Jurkat, Clone E6-1 (cell line): Measurements from ENCODE around the gene ANTKMT.
A peak's percentile ranks its signal among the peaks of the same experiment; 100 is the strongest.
"Not testable (repeated sequence)": the region's sequence is repeated elsewhere in the genome, so short reads cannot be mapped to it uniquely, and the experiment has no call there.

ENCODE experiments used
- DNase-seq: peaks from one replicate; pipeline ENCODE4 v3.0.0-alpha.2; 2011; ENCODE audit warnings: low read depth, low spot score
- H3K4me3 ChIP-seq: 2 replicates; pipeline ENCODE4 v1.5.1; 2011; ENCODE audit warnings: mild to moderate bottlenecking, low read length, control low read depth, moderate library complexity

Gene ANTKMT

GRCh38 chr16:711084-711483 is 9.9 kb upstream of the ANTKMT start:
- no peak for DNase-seq
- no peak overlapping the region for H3K4me3 ChIP-seq

- no peak for DNase-seq
- H3K4me3 ChIP-seq, result no peak overlapping the region
Measured at GRCh38 chr16:711548-712320, 9.2 kb upstream of the ANTKMT start.

GRCh38 chr16:712740-713250 is 8.2 kb upstream of the ANTKMT start:
- DNase-seq, result peak; percentile 63

GRCh38 chr16:714079-714478 is 6.9 kb upstream of the ANTKMT start:
- DNase-seq, result no peak
- no peak overlapping the region for H3K4me3 ChIP-seq

More at GRCh38 chr16:712740-713250, 8.2 kb upstream of the ANTKMT start:
- H3K4me3 ChIP-seq, result not testable (repeated sequence)

GRCh38 chr16:714558-715476 is 6.1 kb upstream of the ANTKMT start, which contains the start of gene METRN:
TSS of gene METRN (plus strand) at chr16:715118. CDS start at chr16:715290, 172 bp downstream.
- H3K4me3 ChIP-seq, result peak within 1 kb of the TSS; percentile 53
- DNase-seq, result peak; percentile 71

- peak overlapping the region; percentile 53 for H3K4me3 ChIP-seq
- DNase-seq, result no peak
Measured at GRCh38 chr16:715477-716199, 5.3 kb upstream of the ANTKMT start.

GRCh38 chr16:716200-716568 is 4.8 kb upstream of the ANTKMT start:
- no peak overlapping the region for H3K4me3 ChIP-seq
- no peak for DNase-seq

- no peak overlapping the region for H3K4me3 ChIP-seq
Measured at GRCh38 chr16:716768-717325, 4.1 kb upstream of the ANTKMT start.

GRCh38 chr16:717450-718245 is 3.3 kb upstream of the ANTKMT start:
- no peak overlapping the region for H3K4me3 ChIP-seq
- no peak for DNase-seq

More at GRCh38 chr16:716768-717325, 4.1 kb upstream of the ANTKMT start:
- DNase-seq, result no peak

- no peak overlapping the region for H3K4me3 ChIP-seq
- no peak for DNase-seq
Measured at GRCh38 chr16:718389-718788, 2.6 kb upstream of the ANTKMT start.

- H3K4me3 ChIP-seq, result no peak overlapping the region
- DNase-seq, result no peak
Measured at GRCh38 chr16:718922-719321, 2.0 kb upstream of the ANTKMT start.

GRCh38 chr16:719815-720446 is 1.0 kb upstream of the ANTKMT start:
- peak overlapping the region; percentile 73 for H3K4me3 ChIP-seq
- DNase-seq, result peak; percentile 37

- H3K4me3 ChIP-seq, result peak overlapping the region; percentile 73
- DNase-seq, result peak; percentile 89
Measured at GRCh38 chr16:720447-720989, 428 bp upstream of the ANTKMT start.

- DNase-seq, result no peak
- H3K4me3 ChIP-seq, result peak overlapping the region; percentile 54
Measured at GRCh38 chr16:721765-722540, 1.0 kb downstream of the ANTKMT start.

GRCh38 chr16:722835-723633 is 2.1 kb downstream of the ANTKMT start:
- H3K4me3 ChIP-seq, result peak overlapping the region; percentile 54
- no peak for DNase-seq

- H3K4me3 ChIP-seq, result no peak overlapping the region
- DNase-seq, result no peak
Measured at GRCh38 chr16:723695-724094, 2.7 kb downstream of the ANTKMT start.
